ENCODE results near the gene MAP3K13. TPM values are rescaled to one million over a fixed set of nuclear protein-coding genes. Genes with fewer than 3 reads are reported as not detected.

MAP3K13 gene
- total and polyA plus RNA-seq, 11 donors: 4.8 to 18.5 (median 11.0) TPM

DNA sequence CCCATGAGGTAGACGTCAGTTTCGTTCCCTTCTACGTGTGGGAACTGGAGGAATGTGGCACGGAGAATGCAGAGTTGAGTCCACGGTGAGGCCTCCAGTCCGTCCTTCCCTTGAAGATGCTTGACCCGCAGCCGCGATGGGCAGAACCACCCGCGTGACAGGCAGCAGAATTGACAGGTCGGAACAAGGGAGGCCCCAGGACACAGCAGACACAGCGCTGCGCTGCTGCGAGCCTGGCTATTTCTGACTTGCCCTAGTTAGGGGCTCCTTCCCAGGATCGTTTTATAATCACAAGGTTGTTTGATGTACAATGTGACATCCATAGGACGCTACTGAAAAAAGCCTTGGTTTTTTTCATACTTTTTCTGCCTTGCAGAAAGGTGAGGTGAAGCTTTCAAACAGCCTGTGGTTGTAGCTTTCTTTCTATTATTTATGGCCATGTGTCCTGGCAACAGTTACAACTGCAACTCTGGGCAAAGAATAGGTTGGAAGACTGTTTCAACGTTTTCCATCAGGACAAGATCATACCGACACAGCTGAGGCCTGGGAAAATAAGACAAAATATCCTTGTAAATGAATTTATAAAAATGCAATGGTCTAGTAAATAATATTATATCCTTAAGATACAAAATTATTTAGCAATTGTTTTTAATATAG lies 145.5 kb downstream of the MAP3K13 start:
- H3K9me3 ChIP-seq: no peaks in the 10 kb centered on the region
- peaks cover 0 to 2% (median 0%) of the 10 kb centered on the region in 12 donors for H3K4me1 ChIP-seq
- no peaks in the 10 kb centered on the region for H3K36me3 ChIP-seq
- no peak overlapping the region for H3K27ac ChIP-seq
- 52 to 59% (median 57%) methylated on average over 18 to 19 of the region's 19 CpGs for WGBS, 4 donors
- intact Hi-C loops (cut with DNase I): no loop called here
- DNase-seq (peak in 1 of 5 donors; percentile 45), ATAC-seq (peak; percentile 70 to 78 (median 75))
- TF ChIP-seq CTCF (IDR thresholded peaks at IDR 0.05) (no peak), POLR2A (IDR thresholded peaks at IDR 0.05) (no peak)
- H3K27me3 ChIP-seq: no peaks in the 10 kb centered on the region
- H3K4me3 ChIP-seq: no peak overlapping the region

DNA sequence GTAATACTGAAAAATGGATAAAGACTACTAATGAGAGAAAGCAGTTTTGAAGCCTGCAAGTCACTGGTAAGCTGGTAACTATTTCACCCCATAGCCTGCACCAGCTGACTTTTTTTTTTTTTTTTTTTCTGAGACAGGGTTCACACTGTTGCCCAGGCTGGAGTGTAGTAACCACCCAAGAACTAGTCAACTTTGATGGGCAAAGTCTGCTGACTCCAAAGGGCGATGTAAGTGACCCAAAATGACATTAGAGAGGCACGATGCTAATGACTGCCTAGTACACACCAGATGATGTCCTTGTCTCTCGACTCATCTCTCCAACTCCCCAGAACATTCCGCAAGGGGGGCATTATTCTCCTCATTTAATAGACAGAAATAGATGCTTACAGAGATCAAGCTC lies 148.8 kb downstream of the MAP3K13 start:
- intact Hi-C loops (cut with DNase I): no loop called here
- TF ChIP-seq POLR2A (IDR thresholded peaks at IDR 0.05) (no peak), CTCF (IDR thresholded peaks at IDR 0.05) (no peak)
- ATAC-seq: no peak
- Histone ChIP-seq H3K4me1 (no peaks in the 10 kb centered on the region), H3K9me3 (no peaks in the 10 kb centered on the region), H3K27ac (no peak overlapping the region), H3K4me3 (no peak overlapping the region), H3K36me3 (no peaks in the 10 kb centered on the region), H3K27me3 (no peaks in the 10 kb centered on the region)
- DNase-seq: no peak
- WGBS, 4 donors: 71 to 94% (median 91%) methylated on average over 4 of the region's 4 CpGs

DNA sequence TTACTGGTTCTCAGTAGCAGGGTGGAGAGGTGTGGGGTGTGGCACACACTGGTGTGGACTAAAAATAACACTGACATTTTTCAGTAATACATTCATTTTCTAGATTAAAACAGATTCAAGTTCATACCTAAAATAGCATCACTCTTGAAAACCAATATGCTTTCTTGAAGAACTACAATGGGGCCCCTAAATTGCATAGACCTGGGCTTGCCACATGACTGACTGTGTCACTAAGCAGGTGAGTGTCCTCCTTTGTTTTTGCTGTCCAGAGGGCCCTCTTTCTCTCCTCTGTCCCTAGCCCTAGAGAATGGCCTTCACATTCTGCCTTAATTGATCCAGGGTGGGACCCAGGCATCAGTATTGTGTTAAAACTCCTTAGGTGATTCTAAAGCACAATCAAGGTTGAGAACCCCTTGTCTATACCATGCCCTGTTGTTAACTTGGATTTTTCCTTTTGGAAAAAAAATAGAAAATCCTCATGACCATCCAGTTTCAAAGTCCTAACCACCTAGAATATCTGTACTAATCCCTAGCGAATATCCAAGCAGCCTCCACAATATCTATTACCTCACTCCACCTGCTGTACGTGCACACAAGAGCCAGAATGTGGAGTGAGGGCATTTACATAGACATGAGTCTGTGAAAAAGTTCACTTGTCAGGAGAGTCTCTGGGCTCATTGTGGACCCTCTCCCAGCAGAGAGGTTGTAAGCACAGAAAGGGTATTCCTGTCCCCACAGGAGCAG lies 154.6 kb downstream of the MAP3K13 start:
- Histone ChIP-seq H3K36me3 (no peaks in the 10 kb centered on the region), H3K9me3 (no peaks in the 10 kb centered on the region), H3K4me3 (no peak overlapping the region), H3K27me3 (no peaks in the 10 kb centered on the region), H3K4me1 (no peaks in the 10 kb centered on the region), H3K27ac (no peak overlapping the region)
- DNase-seq: no peak
- intact Hi-C loops (cut with DNase I): no loop called here
- 80 to 89% (median 82%) methylated on average over 2 of the region's 2 CpGs for WGBS, 4 donors
- ATAC-seq: no peak
- TF ChIP-seq POLR2A (IDR thresholded peaks at IDR 0.05) (no peak), CTCF (IDR thresholded peaks at IDR 0.05) (no peak)

GRCh38 chr3:185519021-185519420 lies 156.1 kb downstream of the MAP3K13 start:
- intact Hi-C loops (cut with DNase I): no loop called here
- DNase-seq: no peak
- 76 to 84% (median 79%) methylated on average over 5 of the region's 5 CpGs for WGBS, 4 donors
- Histone ChIP-seq H3K4me3 (no peak overlapping the region), H3K9me3 (no peaks in the 10 kb centered on the region), H3K27ac (no peak overlapping the region), H3K36me3 (no peaks in the 10 kb centered on the region), H3K27me3 (no peaks in the 10 kb centered on the region), H3K4me1 (no peaks in the 10 kb centered on the region)
- ATAC-seq: no peak
- TF ChIP-seq POLR2A (IDR thresholded peaks at IDR 0.05): no peak
- TF ChIP-seq CTCF (IDR thresholded peaks at IDR 0.05): no peak
